ENCODE data around the gene TOMM34. TPM values are rescaled to one million over a fixed set of nuclear protein-coding genes. Genes with fewer than 3 reads are reported as not detected.

Gene TOMM34
- total and polyA plus RNA-seq, 2 donors (not counting 1 experiment from before 2014, with no cell fraction given), result 15.5 to 25.6 TPM

- H3K79me2 ChIP-seq (ENCODE audit: control insufficient read depth, insufficient read depth, low read length), result peaks cover 24% of the 10 kb centered on the region
- no peak overlapping the region for H3K4me2 ChIP-seq (ENCODE audit: extremely low read depth, insufficient read depth, low read length)
- H3K27ac ChIP-seq (ENCODE audit: insufficient read depth, low read length), result no peak overlapping the region
- peaks cover 12% of the 10 kb centered on the region for H3K4me1 ChIP-seq (ENCODE audit: control insufficient read depth, extremely low read depth, insufficient read depth, low read length)
- no peak overlapping the region for H2AFZ ChIP-seq (ENCODE audit: low read length)
- H3K9me3 ChIP-seq (ENCODE audit: control insufficient read depth, insufficient read depth, low read depth, low read length), result no peaks in the 10 kb centered on the region
- H3K36me3 ChIP-seq (ENCODE audit: control insufficient read depth, insufficient read depth, low read length), result peaks cover under 1% of the 10 kb centered on the region
- H3K9ac ChIP-seq (ENCODE audit: insufficient read depth, low read length), result no peak overlapping the region
- no peaks in the 10 kb centered on the region for H4K20me1 ChIP-seq (ENCODE audit: control insufficient read depth, extremely low read depth, insufficient read depth, low read length)
- no peaks in the 10 kb centered on the region for H3K27me3 ChIP-seq (ENCODE audit: control insufficient read depth, insufficient read depth, low read length)
- H3K4me3 ChIP-seq (replicated peaks in 1 of 4; ENCODE audit: control extremely low read depth in 1 of 4, insufficient read depth in 1 of 4, low read depth in 3 of 4, low read length in 4 of 4), result no peak overlapping the region
- TF ChIP-seq EZH2 (IDR thresholded peaks at IDR 0.05; ENCODE audit: low read length, missing control alignments) (no peak), CTCF (conservative IDR thresholded peaks at IDR 0.05 in 1 of 2, IDR thresholded peaks at IDR 0.05 in 1 of 2; ENCODE audit: low read depth in 1 of 2, low read length in 2 of 2) (no peak)
- no peak for DNase-seq (ENCODE audit: low read depth in 2 of 2)
These were observed 1.0 kb upstream of the TOMM34 start for GRCh38 chr20:44961011-44961869.

DNA sequence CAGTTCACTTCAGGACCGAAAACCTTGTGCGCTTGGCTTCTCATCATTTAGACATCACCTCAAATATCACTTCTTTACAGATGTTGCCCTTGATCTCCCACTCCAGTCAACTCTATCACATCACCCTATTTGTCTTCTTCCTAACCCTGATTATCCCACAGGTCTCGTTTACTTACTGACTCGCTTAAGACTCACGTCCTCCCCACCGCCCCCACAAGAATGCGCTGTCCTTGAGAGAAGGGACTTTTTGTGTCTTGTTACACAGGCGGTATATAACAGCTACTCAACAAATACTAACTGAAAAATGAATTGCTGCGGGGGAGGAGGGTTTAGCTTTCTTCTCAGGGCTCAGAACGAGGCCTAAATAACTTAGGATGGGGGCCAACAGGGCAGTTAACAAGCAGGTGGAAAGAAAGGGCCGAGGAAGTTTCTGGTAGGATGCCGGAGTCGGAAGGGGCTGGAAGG lies 527 bp downstream of the TOMM34 start:
- Histone ChIP-seq H4K20me1 (ENCODE audit: control insufficient read depth, extremely low read depth, insufficient read depth, low read length) (no peaks in the 10 kb centered on the region), H3K4me3 (replicated peaks in 1 of 4; ENCODE audit: control extremely low read depth in 1 of 4, insufficient read depth in 1 of 4, low read depth in 3 of 4, low read length in 4 of 4) (peak overlapping the region; percentile 68 to 86 (median 76)), H3K27me3 (ENCODE audit: control insufficient read depth, insufficient read depth, low read length) (no peaks in the 10 kb centered on the region), H3K4me1 (ENCODE audit: control insufficient read depth, extremely low read depth, insufficient read depth, low read length) (peaks cover 12% of the 10 kb centered on the region), H2AFZ (ENCODE audit: low read length) (peak overlapping the region; percentile 72), H3K4me2 (ENCODE audit: extremely low read depth, insufficient read depth, low read length) (peak overlapping the region; percentile 76), H3K9me3 (ENCODE audit: control insufficient read depth, insufficient read depth, low read depth, low read length) (no peaks in the 10 kb centered on the region), H3K27ac (ENCODE audit: insufficient read depth, low read length) (peak overlapping the region; percentile 62), H3K36me3 (ENCODE audit: control insufficient read depth, insufficient read depth, low read length) (peaks cover 3% of the 10 kb centered on the region), H3K9ac (ENCODE audit: insufficient read depth, low read length) (peak overlapping the region; percentile 68), H3K79me2 (ENCODE audit: control insufficient read depth, insufficient read depth, low read length) (peaks cover 24% of the 10 kb centered on the region)
- TF ChIP-seq CTCF (conservative IDR thresholded peaks at IDR 0.05 in 1 of 2, IDR thresholded peaks at IDR 0.05 in 1 of 2; ENCODE audit: low read depth in 1 of 2, low read length in 2 of 2) (peak in 1 of 2 donors; percentile 11), EZH2 (IDR thresholded peaks at IDR 0.05; ENCODE audit: low read length, missing control alignments) (no peak)
- DNase-seq (ENCODE audit: low read depth in 2 of 2), result peak; percentile 45 to 79

- Histone ChIP-seq H3K4me1 (ENCODE audit: control insufficient read depth, extremely low read depth, insufficient read depth, low read length) (peaks cover 12% of the 10 kb centered on the region), H3K9me3 (ENCODE audit: control insufficient read depth, insufficient read depth, low read depth, low read length) (no peaks in the 10 kb centered on the region), H4K20me1 (ENCODE audit: control insufficient read depth, extremely low read depth, insufficient read depth, low read length) (no peaks in the 10 kb centered on the region), H2AFZ (ENCODE audit: low read length) (peak overlapping the region; percentile 72), H3K27ac (ENCODE audit: insufficient read depth, low read length) (peak overlapping the region; percentile 62), H3K4me3 (replicated peaks in 1 of 4; ENCODE audit: control extremely low read depth in 1 of 4, insufficient read depth in 1 of 4, low read depth in 3 of 4, low read length in 4 of 4) (peak overlapping the region; percentile 68 to 86 (median 76)), H3K36me3 (ENCODE audit: control insufficient read depth, insufficient read depth, low read length) (peaks cover 6% of the 10 kb centered on the region), H3K9ac (ENCODE audit: insufficient read depth, low read length) (peak overlapping the region; percentile 13), H3K79me2 (ENCODE audit: control insufficient read depth, insufficient read depth, low read length) (peaks cover 24% of the 10 kb centered on the region), H3K4me2 (ENCODE audit: extremely low read depth, insufficient read depth, low read length) (peak overlapping the region; percentile 76), H3K27me3 (ENCODE audit: control insufficient read depth, insufficient read depth, low read length) (no peaks in the 10 kb centered on the region)
- peak; percentile 50 to 66 for DNase-seq (ENCODE audit: low read depth in 2 of 2)
- no peak for TF ChIP-seq EZH2 (IDR thresholded peaks at IDR 0.05; ENCODE audit: low read length, missing control alignments)
- no peak for TF ChIP-seq CTCF (conservative IDR thresholded peaks at IDR 0.05 in 1 of 2, IDR thresholded peaks at IDR 0.05 in 1 of 2; ENCODE audit: low read depth in 1 of 2, low read length in 2 of 2)
These were observed 1.0 kb downstream of the TOMM34 start for GRCh38 chr20:44959082-44959637.
